KMS-11 (cell line): Measurements from ENCODE around the gene NKAIN4.

Source experiments
- H2AFZ ChIP-seq: fragments of 200-600 bp; sonication (generic); 2 replicates; pipeline ENCODE4 v1.6.1; 2016; ENCODE audit warnings: antibody characterized with exemption, mixed run types, low read depth
- H3K27ac ChIP-seq: fragments of 200-600 bp; sonication (generic); 2 replicates; pipeline ENCODE4 v1.6.1; 2016; ENCODE audit warnings: mild to moderate bottlenecking, mixed run types
- H3K27me3 ChIP-seq: fragments of 200-600 bp; sonication (generic); 2 replicates; pipeline ENCODE4 v1.6.1; 2017; ENCODE audit warnings: mild to moderate bottlenecking, low read depth, mixed run types, moderate library complexity; ENCODE audit not compliant: insufficient read depth
- H3K36me3 ChIP-seq: fragments of 200-600 bp; sonication (generic); 2 replicates; pipeline ENCODE4 v1.6.1; 2017; ENCODE audit warnings: mild to moderate bottlenecking, mixed run types; ENCODE audit not compliant: insufficient read depth
- H3K4me1 ChIP-seq: fragments of 200-600 bp; sonication (generic); 2 replicates; pipeline ENCODE4 v1.6.1; 2016; ENCODE audit warnings: mild to moderate bottlenecking, low read depth, mixed run types; ENCODE audit not compliant: poor library complexity, severe bottlenecking
- H3K4me2 ChIP-seq: fragments of 200-600 bp; sonication (generic); 2 replicates; pipeline ENCODE4 v1.7.0; 2016; ENCODE audit warnings: mild to moderate bottlenecking, mixed run types
- H3K4me3 ChIP-seq: fragments of 200-600 bp; sonication (generic); IDR thresholded peaks from 2 replicates; pipeline ENCODE4 v1.6.1; 2017; ENCODE audit warnings: low read depth, low read length, mixed read lengths; ENCODE audit not compliant: insufficient read depth
- H3K79me2 ChIP-seq: fragments of 200-600 bp; sonication (generic); 2 replicates; pipeline ENCODE4 v1.6.1; 2016; ENCODE audit warnings: low read depth, mixed run types; ENCODE audit not compliant: insufficient read depth
- H3K9ac ChIP-seq: fragments of 200-600 bp; sonication (generic); 2 replicates; pipeline ENCODE4 v1.6.1; 2016; ENCODE audit warnings: mild to moderate bottlenecking, mixed run types
- H4K20me1 ChIP-seq: fragments of 200-600 bp; sonication (generic); 2 replicates; pipeline ENCODE4 v1.6.1; 2016; ENCODE audit warnings: mild to moderate bottlenecking, mixed run types; ENCODE audit not compliant: insufficient read depth
- TF ChIP-seq, protein P1 (sequence below): fragments of 200-600 bp; sonication (generic); conservative IDR thresholded peaks from 2 replicates; pipeline ENCODE4 v1.6.1; 2017; ENCODE audit warnings: low read depth, mild to moderate bottlenecking, antibody characterized with exemption, low read length, moderate library complexity, mixed read lengths

The NKAIN4 gene

DNA sequence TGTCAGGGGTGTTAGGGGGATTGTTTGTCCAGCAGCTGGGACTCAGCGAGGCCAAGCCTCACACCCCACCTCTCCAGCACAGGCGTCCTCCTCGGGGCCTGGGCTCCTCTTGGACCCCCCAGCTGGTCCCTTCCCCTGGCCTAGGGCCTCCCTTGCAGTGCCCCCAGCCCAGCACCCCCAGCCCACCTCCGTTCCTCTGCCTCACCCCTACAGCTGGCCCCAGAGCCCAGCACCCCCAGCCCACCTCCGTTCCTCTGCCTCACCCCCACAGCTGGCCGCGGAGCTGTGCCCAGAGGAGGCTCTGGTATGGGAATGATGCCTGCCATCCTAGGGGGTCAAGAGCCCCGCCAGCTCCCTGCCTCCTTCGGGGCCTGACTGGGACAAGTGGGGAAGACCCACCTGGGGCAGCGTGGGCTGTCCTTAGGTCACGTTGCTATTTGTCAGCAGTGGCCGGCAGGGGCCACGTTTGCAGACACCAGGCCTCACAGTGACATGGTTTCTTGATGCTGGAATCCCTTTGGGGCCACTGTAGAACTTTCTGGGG is 30.8 kb upstream of the NKAIN4 start:
- Histone ChIP-seq H3K79me2 (no peaks in the 10 kb centered on the region), H3K27ac (no peak overlapping the region), H4K20me1 (no peaks in the 10 kb centered on the region), H3K4me2 (no peak overlapping the region), H2AFZ (no peak overlapping the region), H3K36me3 (no peaks in the 10 kb centered on the region), H3K4me3 (no peak overlapping the region), H3K27me3 (no peaks in the 10 kb centered on the region), H3K9ac (no peak overlapping the region), H3K4me1 (no peaks in the 10 kb centered on the region)
- TF ChIP-seq, protein P1, sequence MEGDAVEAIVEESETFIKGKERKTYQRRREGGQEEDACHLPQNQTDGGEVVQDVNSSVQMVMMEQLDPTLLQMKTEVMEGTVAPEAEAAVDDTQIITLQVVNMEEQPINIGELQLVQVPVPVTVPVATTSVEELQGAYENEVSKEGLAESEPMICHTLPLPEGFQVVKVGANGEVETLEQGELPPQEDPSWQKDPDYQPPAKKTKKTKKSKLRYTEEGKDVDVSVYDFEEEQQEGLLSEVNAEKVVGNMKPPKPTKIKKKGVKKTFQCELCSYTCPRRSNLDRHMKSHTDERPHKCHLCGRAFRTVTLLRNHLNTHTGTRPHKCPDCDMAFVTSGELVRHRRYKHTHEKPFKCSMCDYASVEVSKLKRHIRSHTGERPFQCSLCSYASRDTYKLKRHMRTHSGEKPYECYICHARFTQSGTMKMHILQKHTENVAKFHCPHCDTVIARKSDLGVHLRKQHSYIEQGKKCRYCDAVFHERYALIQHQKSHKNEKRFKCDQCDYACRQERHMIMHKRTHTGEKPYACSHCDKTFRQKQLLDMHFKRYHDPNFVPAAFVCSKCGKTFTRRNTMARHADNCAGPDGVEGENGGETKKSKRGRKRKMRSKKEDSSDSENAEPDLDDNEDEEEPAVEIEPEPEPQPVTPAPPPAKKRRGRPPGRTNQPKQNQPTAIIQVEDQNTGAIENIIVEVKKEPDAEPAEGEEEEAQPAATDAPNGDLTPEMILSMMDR = no peak

DNA sequence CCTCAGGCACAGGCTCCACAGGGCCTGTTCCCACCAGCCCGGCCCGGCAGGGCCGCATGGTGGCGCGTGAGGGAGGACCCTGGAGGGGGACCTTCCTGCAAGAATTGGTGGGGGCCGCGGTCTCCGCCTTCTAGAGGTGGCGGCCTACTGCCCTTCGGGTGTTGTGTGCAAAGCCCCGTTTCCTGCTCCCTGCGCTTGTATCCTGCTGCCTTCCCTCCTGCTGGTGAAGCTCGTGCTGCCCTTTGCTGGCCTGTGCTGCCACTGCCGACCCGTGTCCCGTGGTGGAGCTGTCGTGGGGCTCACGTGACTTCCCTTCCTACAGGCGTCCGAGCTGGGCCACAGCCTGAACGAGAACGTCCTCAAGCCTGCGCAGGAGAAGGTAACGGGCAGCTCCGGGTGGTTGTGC is 30.3 kb upstream of the NKAIN4 start:
- H3K4me2 ChIP-seq = no peak overlapping the region
- H3K36me3 ChIP-seq = no peaks in the 10 kb centered on the region
- TF ChIP-seq, protein P1 = no peak
- H3K4me1 ChIP-seq = no peaks in the 10 kb centered on the region
- H3K79me2 ChIP-seq = no peaks in the 10 kb centered on the region
- no peak overlapping the region for H3K4me3 ChIP-seq
- H4K20me1 ChIP-seq = no peaks in the 10 kb centered on the region
- H2AFZ ChIP-seq = no peak overlapping the region
- no peak overlapping the region for H3K9ac ChIP-seq
- H3K27me3 ChIP-seq = no peaks in the 10 kb centered on the region
- no peak overlapping the region for H3K27ac ChIP-seq

DNA sequence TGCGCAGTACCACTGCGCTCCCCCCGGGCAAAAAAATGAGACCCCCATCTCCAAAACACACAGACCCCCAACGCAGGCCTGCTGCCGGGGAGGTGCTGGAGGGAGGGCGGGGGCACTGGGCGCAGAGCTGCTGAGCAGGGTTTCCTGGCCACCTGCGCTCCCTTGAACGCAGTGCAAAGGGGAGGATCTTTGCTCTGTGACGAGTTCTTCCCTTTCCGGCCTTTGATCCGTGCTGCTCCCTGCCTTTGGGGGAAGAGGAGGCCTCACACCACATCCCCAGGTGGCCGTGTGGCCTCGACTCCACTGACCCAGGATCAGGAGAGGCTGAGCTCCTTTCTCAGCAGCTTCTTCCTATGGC is 29.8 kb upstream of the NKAIN4 start:
- no peak overlapping the region for H3K27ac ChIP-seq
- H3K9ac ChIP-seq = no peak overlapping the region
- H3K79me2 ChIP-seq = no peaks in the 10 kb centered on the region
- no peaks in the 10 kb centered on the region for H3K36me3 ChIP-seq
- H3K4me3 ChIP-seq = no peak overlapping the region
- H3K4me1 ChIP-seq = no peaks in the 10 kb centered on the region
- no peaks in the 10 kb centered on the region for H3K27me3 ChIP-seq
- no peak overlapping the region for H3K4me2 ChIP-seq
- H4K20me1 ChIP-seq = no peaks in the 10 kb centered on the region
- TF ChIP-seq, protein P1 = no peak
- no peak overlapping the region for H2AFZ ChIP-seq

DNA sequence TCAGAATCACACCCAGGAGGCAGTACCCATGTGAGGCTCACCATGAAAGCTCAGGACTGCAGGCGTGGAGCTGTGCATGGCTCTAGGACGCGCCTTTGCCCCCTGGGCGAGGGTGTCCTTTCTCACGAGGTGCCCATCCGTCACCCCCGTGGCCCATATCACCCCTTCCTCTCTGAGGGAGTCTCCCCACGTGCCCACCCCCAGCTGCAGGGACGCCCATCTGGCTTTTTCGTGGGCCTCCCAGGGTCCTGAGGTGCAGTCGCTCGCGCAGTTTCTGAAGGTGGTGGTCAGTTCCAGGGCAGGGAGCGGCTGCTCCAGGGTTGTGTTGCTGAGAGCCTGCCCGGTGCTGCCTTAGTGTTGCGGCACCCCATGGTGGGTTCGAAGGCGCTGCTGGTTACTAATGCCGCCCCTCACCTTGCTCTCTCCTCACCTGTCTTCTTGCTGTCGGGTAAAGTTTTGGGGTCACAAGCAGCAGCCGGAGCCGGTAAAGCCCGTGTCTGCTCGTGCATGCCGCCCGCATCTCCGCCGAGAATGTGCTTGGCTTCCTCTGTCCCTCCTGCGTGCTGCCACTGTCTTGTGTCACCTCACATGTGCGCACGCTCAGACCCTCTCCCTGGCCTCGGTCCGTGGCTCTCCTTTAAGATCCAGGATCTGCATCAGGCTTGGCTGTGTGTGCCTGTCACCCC is 29.3 kb upstream of the NKAIN4 start:
- Histone ChIP-seq H4K20me1 (no peaks in the 10 kb centered on the region), H3K4me3 (no peak overlapping the region), H3K4me2 (no peak overlapping the region), H3K27ac (no peak overlapping the region), H3K27me3 (no peaks in the 10 kb centered on the region), H3K79me2 (no peaks in the 10 kb centered on the region), H3K36me3 (no peaks in the 10 kb centered on the region), H2AFZ (no peak overlapping the region), H3K4me1 (no peaks in the 10 kb centered on the region), H3K9ac (no peak overlapping the region)
- TF ChIP-seq, protein P1 = no peak
